Skeletal muscle satellite cell (primary cell): ENCODE measurements around the gene ATXN1.

Source experiments
- H3K27me3 ChIP-seq: 2 replicates; pipeline ENCODE4 v1.7.0; 2013; ENCODE audit warnings: low read length; ENCODE audit not compliant: control insufficient read depth, insufficient read depth
- H3K36me3 ChIP-seq: 2 replicates; pipeline ENCODE4 v1.7.0; 2013; ENCODE audit warnings: mild to moderate bottlenecking, control low read depth, low read length; ENCODE audit not compliant: insufficient read depth
- H3K4me1 ChIP-seq: 2 replicates; pipeline ENCODE4 v1.7.0; 2013; ENCODE audit warnings: low read length; ENCODE audit not compliant: control insufficient read depth, insufficient read depth
- H3K4me2 ChIP-seq: 2 replicates; pipeline ENCODE4 v1.7.0; 2013; ENCODE audit warnings: mild to moderate bottlenecking, low read length
- H3K4me3 ChIP-seq: 2 replicates; pipeline ENCODE4 v1.7.0; 2013; ENCODE audit warnings: low read length
- H3K9ac ChIP-seq: 2 replicates; pipeline ENCODE4 v1.7.0; 2013; ENCODE audit warnings: mild to moderate bottlenecking, low read depth, low read length, moderate library complexity
- H3K9me3 ChIP-seq: replicated peaks from 2 replicates; pipeline ENCODE4 v1.7.0; 2013; ENCODE audit warnings: mild to moderate bottlenecking, control low read depth, low read length

ATXN1 gene

DNA sequence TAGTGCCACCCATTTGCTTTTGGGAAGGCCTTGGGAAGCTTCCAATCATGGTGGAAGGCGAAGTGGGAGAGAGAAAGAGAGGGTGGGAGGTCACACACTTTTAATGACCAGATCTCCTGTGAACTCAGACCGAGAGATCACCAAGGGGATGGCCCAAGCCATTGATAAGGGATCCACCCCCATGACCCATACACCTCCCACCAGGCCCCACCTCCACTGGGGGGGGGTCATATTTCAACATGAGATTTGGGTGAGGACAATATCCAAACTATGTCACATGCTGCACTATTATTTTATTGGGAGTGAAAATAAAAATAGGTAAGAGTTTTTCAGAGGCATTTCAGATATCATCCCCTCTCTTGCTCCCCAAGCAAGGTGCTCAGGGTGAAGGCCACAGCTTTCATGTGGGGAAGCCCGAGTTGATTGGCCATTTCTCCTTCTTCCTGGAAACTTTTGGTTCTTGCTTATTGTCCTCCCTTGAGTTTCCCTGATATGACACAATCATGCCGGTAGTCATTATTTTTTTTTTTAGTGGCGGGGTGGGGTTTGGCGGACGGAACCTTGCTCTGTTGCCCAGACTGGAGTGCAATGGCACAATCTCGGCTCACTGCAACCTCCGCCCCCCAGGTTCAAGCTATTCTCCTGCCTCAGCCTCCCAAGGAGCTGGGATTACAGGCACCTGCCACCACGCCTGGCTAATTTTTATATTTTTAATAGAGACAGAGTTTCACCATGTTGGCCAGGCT is 507.7 kb downstream of the ATXN1 start:
- H3K9me3 ChIP-seq, result no peaks in the 10 kb centered on the region
- H3K4me3 ChIP-seq, result no peak overlapping the region
- H3K4me1 ChIP-seq, result no peaks in the 10 kb centered on the region
- no peaks in the 10 kb centered on the region for H3K27me3 ChIP-seq
- no peaks in the 10 kb centered on the region for H3K36me3 ChIP-seq
- no peak overlapping the region for H3K9ac ChIP-seq
- H3K4me2 ChIP-seq, result no peak overlapping the region

DNA sequence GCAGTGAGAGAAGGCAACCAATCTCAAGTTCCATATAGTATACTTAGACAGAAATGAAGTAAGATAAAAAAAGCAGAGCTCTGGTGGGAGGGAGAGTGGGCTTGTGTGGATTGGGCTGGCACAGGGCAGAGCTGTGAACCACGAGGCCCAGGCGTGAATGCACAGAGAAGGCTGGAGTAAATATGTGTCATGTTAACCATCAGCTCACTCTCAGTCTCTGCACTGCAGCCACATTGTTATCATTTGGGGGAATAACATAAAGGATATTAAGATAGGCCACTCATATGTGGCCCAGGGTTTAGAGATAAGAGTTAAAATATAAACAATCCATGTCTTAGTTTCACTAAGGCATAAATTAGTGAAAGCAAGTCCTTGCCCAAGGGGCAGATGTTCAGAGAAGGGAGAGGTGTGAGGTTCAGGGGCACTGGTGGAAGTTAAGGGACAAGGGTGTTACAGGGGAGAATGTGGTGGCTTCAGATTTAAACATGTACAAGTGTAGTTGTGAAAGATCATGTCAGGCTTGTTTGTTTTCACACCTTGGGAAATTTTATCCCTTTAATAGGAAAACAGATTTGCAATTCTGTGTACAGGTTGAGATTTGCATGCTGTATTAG is 508.5 kb downstream of the ATXN1 start:
- no peak overlapping the region for H3K9ac ChIP-seq
- H3K4me2 ChIP-seq, result no peak overlapping the region
- no peaks in the 10 kb centered on the region for H3K9me3 ChIP-seq
- no peaks in the 10 kb centered on the region for H3K4me1 ChIP-seq
- H3K4me3 ChIP-seq, result no peak overlapping the region
- H3K27me3 ChIP-seq, result no peaks in the 10 kb centered on the region
- no peaks in the 10 kb centered on the region for H3K36me3 ChIP-seq

GRCh38 chr6:16251706-16252105 is 509.6 kb downstream of the ATXN1 start:
- Histone ChIP-seq H3K9ac (no peak overlapping the region), H3K4me2 (no peak overlapping the region), H3K36me3 (no peaks in the 10 kb centered on the region), H3K27me3 (no peaks in the 10 kb centered on the region), H3K4me1 (no peaks in the 10 kb centered on the region), H3K4me3 (no peak overlapping the region), H3K9me3 (no peaks in the 10 kb centered on the region)

DNA sequence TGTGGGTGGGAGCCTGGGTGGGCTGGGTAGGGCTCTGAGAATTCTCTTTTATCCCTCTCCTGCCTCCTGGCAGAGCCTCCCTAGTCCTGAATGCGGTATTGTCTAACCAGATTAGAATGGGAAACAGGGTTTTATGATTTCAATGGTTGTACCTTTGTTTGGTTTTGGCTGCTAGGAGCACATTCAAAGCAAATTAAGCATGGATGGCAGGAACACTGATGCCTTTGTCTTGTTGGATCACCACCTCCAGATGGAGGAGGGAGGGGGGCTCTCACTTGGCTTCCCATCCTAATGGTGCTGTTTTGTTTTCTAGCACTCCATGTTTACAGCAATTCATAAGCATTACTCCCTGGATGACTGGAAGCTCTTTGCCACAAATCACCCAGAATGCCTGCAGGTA is 511.3 kb downstream of the ATXN1 start:
- H3K27me3 ChIP-seq, result no peaks in the 10 kb centered on the region
- no peaks in the 10 kb centered on the region for H3K36me3 ChIP-seq
- no peaks in the 10 kb centered on the region for H3K9me3 ChIP-seq
- no peak overlapping the region for H3K4me2 ChIP-seq
- H3K4me3 ChIP-seq, result no peak overlapping the region
- peaks cover 1% of the 10 kb centered on the region for H3K4me1 ChIP-seq
- no peak overlapping the region for H3K9ac ChIP-seq
